ACC112 (cell line): ENCODE measurements around the gene CLN5.

Source experiments
- H2AFZ ChIP-seq: fragments of 200-600 bp; sonication (generic); one replicate; pipeline ENCODE4 v1.6.0; 2017; ENCODE audit warnings: antibody characterized with exemption, low read length; ENCODE audit not compliant: unreplicated experiment
- H3K27ac ChIP-seq: fragments of 200-600 bp; sonication (generic); 2 replicates; pipeline ENCODE4 v1.5.1; 2014; ENCODE audit warnings: low read depth, mild to moderate bottlenecking, antibody characterized with exemption, low read length, moderate library complexity
- H3K27me3 ChIP-seq: fragments of 200-600 bp; sonication (generic); 2 replicates; pipeline ENCODE4 v1.6.1; 2014; ENCODE audit warnings: mild to moderate bottlenecking, antibody characterized with exemption, low read length, moderate library complexity, mixed read lengths; ENCODE audit not compliant: insufficient read depth
- H3K36me3 ChIP-seq: fragments of 200-600 bp; sonication (generic); 2 replicates; pipeline ENCODE4 v1.6.1; 2016; ENCODE audit warnings: mild to moderate bottlenecking, antibody characterized with exemption, low read length, moderate library complexity, mixed read lengths; ENCODE audit not compliant: insufficient read depth
- H3K4me1 ChIP-seq: fragments of 200-600 bp; sonication (generic); one replicate; pipeline ENCODE4 v1.6.1; 2016; ENCODE audit warnings: low read length, mixed read lengths; ENCODE audit not compliant: insufficient read depth, unreplicated experiment, control insufficient read depth
- H3K4me3 ChIP-seq: fragments of 200-600 bp; sonication (generic); 2 replicates; pipeline ENCODE4 v1.5.1; 2014; ENCODE audit warnings: mild to moderate bottlenecking, low read depth, low read length
- H3K79me2 ChIP-seq: fragments of 200-600 bp; sonication (generic); one replicate; pipeline ENCODE4 v1.6.0; 2016; ENCODE audit warnings: low read length; ENCODE audit not compliant: control insufficient read depth, unreplicated experiment, insufficient read depth

Gene CLN5

DNA sequence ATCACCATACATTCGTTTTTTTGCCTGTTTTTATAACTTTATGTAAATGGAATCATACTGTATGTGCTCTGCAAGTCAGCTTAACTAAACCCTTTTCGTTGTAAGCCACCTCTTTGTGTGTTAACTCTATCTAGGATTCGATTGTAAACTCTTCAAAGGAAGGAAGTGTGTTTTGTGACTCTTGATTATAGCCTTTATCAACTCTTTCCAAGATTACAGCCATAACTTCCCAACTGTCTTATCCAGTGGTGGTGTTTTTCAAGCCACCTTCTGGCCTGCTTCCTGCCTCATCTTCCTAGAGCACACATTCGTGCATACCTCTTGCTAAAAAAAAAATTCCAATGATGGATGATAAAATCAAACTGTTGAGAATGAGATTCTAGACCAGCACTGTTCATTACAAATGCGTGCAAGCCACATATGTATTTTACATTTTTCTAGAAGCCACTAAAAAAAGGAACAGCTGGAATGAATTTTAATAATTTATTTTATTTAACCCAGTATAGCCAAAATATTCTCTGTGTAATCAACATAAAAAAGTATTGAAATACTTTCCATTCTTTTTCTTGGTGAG lies 47.1 kb downstream of the CLN5 start:
- Histone ChIP-seq H3K4me3 (no peak overlapping the region), H3K36me3 (no peaks in the 10 kb centered on the region), H2AFZ (no peak overlapping the region), H3K79me2 (no peaks in the 10 kb centered on the region), H3K4me1 (peaks cover 12% of the 10 kb centered on the region), H3K27ac (no peak overlapping the region), H3K27me3 (no peaks in the 10 kb centered on the region)

GRCh38 chr13:77040076-77040475 lies 48.2 kb downstream of the CLN5 start:
- peaks cover 2% of the 10 kb centered on the region for H3K4me1 ChIP-seq
- no peaks in the 10 kb centered on the region for H3K36me3 ChIP-seq
- H3K27me3 ChIP-seq: no peaks in the 10 kb centered on the region
- H3K79me2 ChIP-seq: no peaks in the 10 kb centered on the region
- no peak overlapping the region for H2AFZ ChIP-seq
- H3K27ac ChIP-seq: no peak overlapping the region
- no peak overlapping the region for H3K4me3 ChIP-seq

- Histone ChIP-seq H3K4me1 (no peaks in the 10 kb centered on the region), H3K27me3 (no peaks in the 10 kb centered on the region), H2AFZ (no peak overlapping the region), H3K4me3 (no peak overlapping the region), H3K36me3 (no peaks in the 10 kb centered on the region), H3K79me2 (no peaks in the 10 kb centered on the region), H3K27ac (no peak overlapping the region)
Measured at GRCh38 chr13:77040835-77041234, 49.0 kb downstream of the CLN5 start.

- Histone ChIP-seq H3K79me2 (no peaks in the 10 kb centered on the region), H3K36me3 (no peaks in the 10 kb centered on the region), H2AFZ (no peak overlapping the region), H3K4me1 (no peaks in the 10 kb centered on the region), H3K27me3 (no peaks in the 10 kb centered on the region), H3K27ac (no peak overlapping the region), H3K4me3 (no peak overlapping the region)
Measured at GRCh38 chr13:77042566-77043177, 50.8 kb downstream of the CLN5 start.

DNA sequence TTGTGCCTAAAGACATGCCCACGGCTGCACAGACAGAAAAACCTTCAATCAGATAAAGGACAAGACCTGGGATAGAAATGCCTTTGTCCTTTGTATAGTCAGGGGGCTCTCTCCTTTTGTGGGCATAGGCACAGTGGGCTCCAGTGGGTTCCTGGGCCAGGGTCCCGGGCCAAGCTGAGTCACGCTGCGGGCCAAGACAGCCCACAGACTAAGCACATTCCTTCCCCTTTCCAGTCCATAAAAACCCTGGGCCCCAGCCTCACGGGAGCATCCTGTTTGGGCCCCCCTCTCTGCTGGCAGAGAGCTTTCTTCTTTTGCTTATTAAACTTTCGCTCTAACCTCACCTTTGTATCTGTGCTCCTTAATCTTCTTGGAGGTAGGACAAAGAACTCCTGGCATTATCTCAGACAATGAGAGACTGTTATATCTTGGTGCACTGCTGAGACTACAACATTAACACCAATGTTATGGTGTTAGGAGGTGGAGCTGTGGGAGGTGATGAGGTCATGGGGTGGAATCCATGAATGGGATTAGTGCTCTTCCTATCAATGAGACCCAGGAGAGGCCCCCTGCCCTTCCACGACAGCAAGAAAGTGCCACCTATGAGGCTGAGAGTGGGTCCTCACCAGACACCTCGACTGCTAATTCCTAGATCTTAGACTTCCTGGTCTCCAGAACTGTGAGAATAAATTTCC lies 55.9 kb downstream of the CLN5 start:
- no peak overlapping the region for H3K4me3 ChIP-seq
- peaks cover 5% of the 10 kb centered on the region; the same call in 1 of the 2 replicates for H3K36me3 ChIP-seq
- no peaks in the 10 kb centered on the region for H3K79me2 ChIP-seq
- H3K27me3 ChIP-seq: no peaks in the 10 kb centered on the region
- no peak overlapping the region for H2AFZ ChIP-seq
- no peaks in the 10 kb centered on the region for H3K4me1 ChIP-seq
- no peak overlapping the region for H3K27ac ChIP-seq

DNA sequence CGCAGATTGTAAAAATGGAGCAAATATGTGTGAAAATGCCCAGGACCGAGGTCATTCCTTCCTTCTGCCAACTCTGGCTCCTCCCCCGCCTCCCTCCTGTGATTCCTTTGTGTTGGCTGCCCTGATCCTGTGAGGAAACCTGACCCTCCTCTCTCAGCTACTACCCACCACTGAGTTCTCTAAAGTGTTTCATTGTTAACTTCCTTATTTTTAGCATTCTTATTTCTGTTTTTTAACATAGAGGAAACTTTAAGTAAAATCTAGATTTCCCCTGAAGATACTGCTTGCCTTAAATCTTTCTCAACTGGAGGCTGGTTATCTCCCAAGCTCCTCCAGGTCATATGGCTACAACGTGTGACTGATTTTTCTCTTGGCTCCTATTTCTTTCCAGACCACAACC lies 56.8 kb downstream of the CLN5 start:
- no peak overlapping the region for H2AFZ ChIP-seq
- H3K79me2 ChIP-seq: no peaks in the 10 kb centered on the region
- H3K27ac ChIP-seq: no peak overlapping the region
- H3K27me3 ChIP-seq: no peaks in the 10 kb centered on the region
- H3K4me3 ChIP-seq: no peak overlapping the region
- no peaks in the 10 kb centered on the region for H3K4me1 ChIP-seq
- peaks cover 5% of the 10 kb centered on the region; the same call in 1 of the 2 replicates for H3K36me3 ChIP-seq

GRCh38 chr13:77053192-77053591 lies 61.3 kb downstream of the CLN5 start:
- H2AFZ ChIP-seq: no peak overlapping the region
- H3K27me3 ChIP-seq: no peaks in the 10 kb centered on the region
- peaks cover 9% of the 10 kb centered on the region for H3K36me3 ChIP-seq
- no peak overlapping the region for H3K4me3 ChIP-seq
- H3K79me2 ChIP-seq: no peaks in the 10 kb centered on the region
- H3K4me1 ChIP-seq: no peaks in the 10 kb centered on the region
- H3K27ac ChIP-seq: no peak overlapping the region
